Panc1 (cell line): ENCODE measurements around the gene PXYLP1.
"Not testable (repeated sequence)": the region's sequence is repeated elsewhere in the genome, so short reads cannot be mapped to it uniquely, and the experiment has no call there.

Source experiments
- CTCF ChIP-seq: fragments of 450-650 bp; IDR thresholded peaks from 2 replicates; pipeline ENCODE4 v1.5.1; 2017; ENCODE audit warnings: mild to moderate bottlenecking
- POLR2AphosphoS5 ChIP-seq: IDR thresholded peaks from 2 replicates; pipeline ENCODE4 v1.6.1; 2012; ENCODE audit warnings: mild to moderate bottlenecking, low read depth, low read length, moderate library complexity
- REST ChIP-seq, 2 experiments: IDR thresholded peaks; 2 replicates each; pipeline ENCODE4 v1.6.1; 2011 to 2012; ENCODE audit warnings: low read depth in 2 of 2, control low read depth in 1 of 2, low read length in 1 of 2, mild to moderate bottlenecking in 1 of 2, moderate library complexity in 1 of 2; ENCODE audit not compliant: insufficient read depth in 1 of 2

GRCh38 chr3:141211306-141211705, 20.3 kb upstream of the PXYLP1 start:
- TF ChIP-seq CTCF; POLR2AphosphoS5; REST (IDR thresholded peaks at IDR 0.05; ENCODE audit: insufficient read depth in 1 of 2, low read depth in 2 of 2, low read length in 1 of 2): not testable (repeated sequence)
